Activated CD4-positive, alpha-beta memory T cell treated with anti-CD3 and anti-CD28 coated beads for 36 hours (primary cell): ENCODE results near the gene DPP9. TPM values are rescaled to one million over a fixed set of nuclear protein-coding genes. Genes with fewer than 3 reads are reported as not detected.
"Not testable (repeated sequence)": the region's sequence is repeated elsewhere in the genome, so short reads cannot be mapped to it uniquely, and the experiment has no call there.

Experiments
- CTCF ChIA-PET: fragments of 350-600 bp; sonication (Branson Sonifier 250); formaldehyde crosslinking; loops from one replicate; lab custom pipeline; 2021; ENCODE audit warnings: antibody characterized with exemption, inconsistent platforms; lab: Charles Lee
- POLR2A ChIA-PET: fragments of 350-600 bp; sonication (Branson Sonifier 250); formaldehyde crosslinking; loops from one replicate; lab custom pipeline; 2021; ENCODE audit warnings: antibody characterized with exemption; lab: Charles Lee
- DNase-seq: peaks from one replicate; pipeline ENCODE4 v3.0.0-alpha.2; 2020
- H3K27ac Mint-ChIP-seq: one replicate; pipeline ENCODE4 v1.8.0; 2021; ENCODE audit warnings: mixed read lengths
- H3K27me3 Mint-ChIP-seq: one replicate; pipeline ENCODE4 v1.8.0; 2021; ENCODE audit warnings: mixed read lengths
- H3K36me3 Mint-ChIP-seq: one replicate; pipeline ENCODE4 v1.8.0; 2021; ENCODE audit warnings: mixed read lengths
- H3K4me1 Mint-ChIP-seq: one replicate; pipeline ENCODE4 v1.8.0; 2021; ENCODE audit warnings: low read depth, mixed read lengths
- H3K4me3 Mint-ChIP-seq: one replicate; pipeline ENCODE4 v1.8.0; 2021; ENCODE audit warnings: mild to moderate bottlenecking, mixed read lengths
- H3K9me3 Mint-ChIP-seq: one replicate; pipeline ENCODE4 v1.8.0; 2021; ENCODE audit warnings: mixed read lengths
- intact Hi-C: fragments of 100-400 bp; cut with micrococcal nuclease; formaldehyde crosslinking; loops from one replicate; pipeline ENCODE4 v1.15.1; 2023
- total RNA-seq, 2 experiments: library from RNA; stranded (reverse); gene quantifications; one replicate each; pipeline ENCODE4 v1.2.3, GENCODE V29; 2021

The DPP9 gene
- total RNA-seq, 2 experiments from 2014 or later = 54.8 to 57.5 TPM

GRCh38 chr19:4715529-4716221 lies 8.0 kb downstream of the DPP9 start:
- H3K4me1 Mint-ChIP-seq = peaks cover 5% of the 10 kb centered on the region
- H3K36me3 Mint-ChIP-seq = peaks cover 20% of the 10 kb centered on the region
- CTCF ChIA-PET = interaction anchor here (0.9 kb wide), 1 partner anchor 76 kb away, joined by 3 read pairs; the partner anchor contains the start of gene FEM1A

GRCh38 chr19:4715178-4715528 lies 8.5 kb downstream of the DPP9 start:
- H3K27ac Mint-ChIP-seq, H3K4me1 Mint-ChIP-seq, H3K9me3 Mint-ChIP-seq, H3K27me3 Mint-ChIP-seq, POLR2A ChIA-PET, intact Hi-C loops, H3K4me3 Mint-ChIP-seq, DNase-seq: not testable (repeated sequence)
- CTCF ChIA-PET = interaction anchor here (0.9 kb wide), 1 partner anchor 76 kb away, joined by 3 read pairs; the partner anchor contains the start of gene FEM1A
- peaks cover 17% of the 10 kb centered on the region for H3K36me3 Mint-ChIP-seq

More at GRCh38 chr19:4715529-4716221, 8.0 kb downstream of the DPP9 start:
- POLR2A ChIA-PET = no interaction called here
- no peaks in the 10 kb centered on the region for H3K9me3 Mint-ChIP-seq
- H3K27ac Mint-ChIP-seq = no peak overlapping the region
- no peak overlapping the region for H3K4me3 Mint-ChIP-seq
- no peak for DNase-seq
- H3K27me3 Mint-ChIP-seq = no peaks in the 10 kb centered on the region
- intact Hi-C loops = no loop called here

GRCh38 chr19:4714016-4714415 lies 9.6 kb downstream of the DPP9 start:
- no peak for DNase-seq
- Mint-ChIP-seq H3K9me3 (no peaks in the 10 kb centered on the region), H3K36me3 (peaks cover 21% of the 10 kb centered on the region), H3K4me3 (no peak overlapping the region), H3K27me3 (no peaks in the 10 kb centered on the region), H3K4me1 (peaks cover 5% of the 10 kb centered on the region), H3K27ac (no peak overlapping the region)
- CTCF ChIA-PET = no interaction called here
- intact Hi-C loops = no loop called here
- POLR2A ChIA-PET = no interaction called here

- H3K27me3 Mint-ChIP-seq = no peaks in the 10 kb centered on the region
- no peak overlapping the region for H3K4me3 Mint-ChIP-seq
- H3K27ac Mint-ChIP-seq = no peak overlapping the region
- POLR2A ChIA-PET = no interaction called here
- H3K4me1 Mint-ChIP-seq = peaks cover 5% of the 10 kb centered on the region
- CTCF ChIA-PET = no interaction called here
- H3K36me3 Mint-ChIP-seq = peaks cover 17% of the 10 kb centered on the region
- intact Hi-C loops = no loop called here
- no peak for DNase-seq
- H3K9me3 Mint-ChIP-seq = no peaks in the 10 kb centered on the region
Measured at GRCh38 chr19:4713384-4713951, 10.2 kb downstream of the DPP9 start.

GRCh38 chr19:4712771-4713170 lies 10.9 kb downstream of the DPP9 start:
- H3K36me3 Mint-ChIP-seq = peaks cover 15% of the 10 kb centered on the region
- DNase-seq = no peak
- intact Hi-C loops = no loop called here

GRCh38 chr19:4711211-4711610 lies 12.4 kb downstream of the DPP9 start:
- Mint-ChIP-seq H3K4me1 (peaks cover 5% of the 10 kb centered on the region), H3K9me3 (no peaks in the 10 kb centered on the region), H3K4me3 (no peak overlapping the region), H3K27me3 (no peaks in the 10 kb centered on the region), H3K36me3 (peaks cover 15% of the 10 kb centered on the region), H3K27ac (no peak overlapping the region)
- ChIA-PET CTCF (no interaction called here), POLR2A (no interaction called here)
- no peak for DNase-seq
- intact Hi-C loops = no loop called here

More at GRCh38 chr19:4712771-4713170, 10.9 kb downstream of the DPP9 start:
- CTCF ChIA-PET = no interaction called here
- no peaks in the 10 kb centered on the region for H3K27me3 Mint-ChIP-seq
- POLR2A ChIA-PET = no interaction called here
- no peaks in the 10 kb centered on the region for H3K9me3 Mint-ChIP-seq
- no peak overlapping the region for H3K4me3 Mint-ChIP-seq
- H3K27ac Mint-ChIP-seq = no peak overlapping the region
- peaks cover 5% of the 10 kb centered on the region for H3K4me1 Mint-ChIP-seq

GRCh38 chr19:4710281-4710600 lies 13.4 kb downstream of the DPP9 start:
- Mint-ChIP-seq H3K9me3 (no peaks in the 10 kb centered on the region), H3K4me3 (no peak overlapping the region), H3K27me3 (no peaks in the 10 kb centered on the region), H3K27ac (no peak overlapping the region), H3K4me1 (peaks cover 5% of the 10 kb centered on the region), H3K36me3 (peaks cover 15% of the 10 kb centered on the region)
- DNase-seq = no peak
- ChIA-PET CTCF (no interaction called here), POLR2A (no interaction called here)
- intact Hi-C loops = no loop called here

- Mint-ChIP-seq H3K27ac (peak overlapping the region; percentile 44), H3K36me3 (peaks cover 14% of the 10 kb centered on the region), H3K9me3 (no peaks in the 10 kb centered on the region), H3K27me3 (no peaks in the 10 kb centered on the region), H3K4me3 (no peak overlapping the region), H3K4me1 (peaks cover 5% of the 10 kb centered on the region)
- POLR2A ChIA-PET = no interaction called here
- intact Hi-C loops = no loop called here
- CTCF ChIA-PET = no interaction called here
- no peak for DNase-seq
Measured at GRCh38 chr19:4709440-4710280, 14.0 kb downstream of the DPP9 start.

- no peak for DNase-seq
- Mint-ChIP-seq H3K4me1 (peaks cover 5% of the 10 kb centered on the region), H3K27ac (no peak overlapping the region), H3K9me3 (no peaks in the 10 kb centered on the region), H3K36me3 (peaks cover 11% of the 10 kb centered on the region), H3K4me3 (no peak overlapping the region), H3K27me3 (no peaks in the 10 kb centered on the region)
- POLR2A ChIA-PET = no interaction called here
- intact Hi-C loops = no loop called here
- CTCF ChIA-PET = interaction anchor here (0.6 kb wide), 1 partner anchor 235 kb away, joined by 5 read pairs; no protein-coding TSS in a partner anchor
Measured at GRCh38 chr19:4707956-4708650, 15.5 kb downstream of the DPP9 start.

GRCh38 chr19:4707322-4707721 lies 16.3 kb downstream of the DPP9 start:
- Mint-ChIP-seq H3K36me3 (peaks cover 16% of the 10 kb centered on the region), H3K9me3 (no peaks in the 10 kb centered on the region)

GRCh38 chr19:4705413-4706131 lies 18.1 kb downstream of the DPP9 start:
- Mint-ChIP-seq H3K36me3 (peaks cover 16% of the 10 kb centered on the region), H3K4me1 (peaks cover 5% of the 10 kb centered on the region), H3K27me3 (no peaks in the 10 kb centered on the region), H3K9me3 (no peaks in the 10 kb centered on the region), H3K4me3 (no peak overlapping the region), H3K27ac (no peak overlapping the region)
- CTCF ChIA-PET = interaction anchor here (1.2 kb wide), 1 partner anchor 12 kb away, joined by 3 read pairs; no protein-coding TSS in a partner anchor
- DNase-seq = no peak
- intact Hi-C loops = no loop called here
- POLR2A ChIA-PET = no interaction called here

More at GRCh38 chr19:4707322-4707721, 16.3 kb downstream of the DPP9 start:
- intact Hi-C loops = no loop called here
- no peak overlapping the region for H3K4me3 Mint-ChIP-seq
- no peaks in the 10 kb centered on the region for H3K27me3 Mint-ChIP-seq
- H3K27ac Mint-ChIP-seq = no peak overlapping the region
- ChIA-PET POLR2A (no interaction called here), CTCF (no interaction called here)
- no peak for DNase-seq
- H3K4me1 Mint-ChIP-seq = peaks cover 5% of the 10 kb centered on the region
